ENCODE measurements around the gene SGO1.

The SGO1 gene

DNA sequence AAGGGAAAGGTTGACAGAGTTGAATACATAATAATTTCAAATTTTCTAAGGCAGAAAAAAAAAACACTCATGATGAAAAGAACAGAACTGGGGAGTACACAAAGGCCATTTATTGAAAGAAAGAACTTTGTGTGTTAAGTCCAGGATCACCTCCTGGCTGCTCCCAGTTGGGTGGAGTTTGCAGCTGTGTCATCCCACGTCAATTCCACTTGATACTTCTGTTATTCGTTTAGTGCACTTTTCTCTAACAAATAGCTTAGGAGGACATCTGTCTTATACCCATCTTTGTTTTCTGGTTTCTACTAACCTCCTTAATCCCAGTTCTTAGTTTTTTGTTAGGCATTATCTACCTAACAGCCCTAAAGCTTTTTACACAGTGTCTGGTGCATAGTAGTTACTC lies 44.7 kb downstream of the SGO1 start:
- DNase-seq (ENCODE audit: low read depth in 1 of 2, low spot score in 1 of 2): no peak
- H3K4me3 ChIP-seq (replicated peaks; ENCODE audit: insufficient read depth, low read length): no peak overlapping the region
- no peak overlapping the region for H3K27ac ChIP-seq (replicated peaks)

DNA sequence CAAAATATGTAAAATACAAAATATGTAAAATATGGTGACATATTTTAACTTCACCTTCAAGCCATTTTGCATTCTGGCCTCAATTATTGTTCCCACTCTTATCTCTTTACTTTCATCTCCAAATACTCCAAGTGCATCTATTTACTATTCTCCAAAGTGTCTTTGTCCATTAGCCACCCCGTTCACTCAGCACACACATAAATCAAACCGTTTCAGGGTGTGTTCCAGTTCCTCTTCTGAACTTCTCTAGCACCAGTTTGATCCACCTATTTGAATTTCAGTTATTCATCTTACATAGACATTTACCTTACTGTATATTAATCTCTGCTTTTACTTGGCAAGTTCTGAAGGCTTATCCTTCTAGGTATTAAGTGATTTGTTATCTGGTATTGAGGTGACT lies 45.1 kb downstream of the SGO1 start:
- DNase-seq (ENCODE audit: low read depth in 1 of 2, low spot score in 1 of 2): no peak
- TF ChIP-seq POLR2AphosphoS5 (IDR thresholded peaks at IDR 0.05; ENCODE audit: low read depth) (no peak), SPI1 (IDR thresholded peaks at IDR 0.05; ENCODE audit: borderline replicate concordance, low read depth) (peak; percentile 41; the same call in 1 of the 2 replicates), GABPA (IDR thresholded peaks at IDR 0.05; ENCODE audit: low read depth) (no peak)
- TF ChIP-seq, protein P1, sequence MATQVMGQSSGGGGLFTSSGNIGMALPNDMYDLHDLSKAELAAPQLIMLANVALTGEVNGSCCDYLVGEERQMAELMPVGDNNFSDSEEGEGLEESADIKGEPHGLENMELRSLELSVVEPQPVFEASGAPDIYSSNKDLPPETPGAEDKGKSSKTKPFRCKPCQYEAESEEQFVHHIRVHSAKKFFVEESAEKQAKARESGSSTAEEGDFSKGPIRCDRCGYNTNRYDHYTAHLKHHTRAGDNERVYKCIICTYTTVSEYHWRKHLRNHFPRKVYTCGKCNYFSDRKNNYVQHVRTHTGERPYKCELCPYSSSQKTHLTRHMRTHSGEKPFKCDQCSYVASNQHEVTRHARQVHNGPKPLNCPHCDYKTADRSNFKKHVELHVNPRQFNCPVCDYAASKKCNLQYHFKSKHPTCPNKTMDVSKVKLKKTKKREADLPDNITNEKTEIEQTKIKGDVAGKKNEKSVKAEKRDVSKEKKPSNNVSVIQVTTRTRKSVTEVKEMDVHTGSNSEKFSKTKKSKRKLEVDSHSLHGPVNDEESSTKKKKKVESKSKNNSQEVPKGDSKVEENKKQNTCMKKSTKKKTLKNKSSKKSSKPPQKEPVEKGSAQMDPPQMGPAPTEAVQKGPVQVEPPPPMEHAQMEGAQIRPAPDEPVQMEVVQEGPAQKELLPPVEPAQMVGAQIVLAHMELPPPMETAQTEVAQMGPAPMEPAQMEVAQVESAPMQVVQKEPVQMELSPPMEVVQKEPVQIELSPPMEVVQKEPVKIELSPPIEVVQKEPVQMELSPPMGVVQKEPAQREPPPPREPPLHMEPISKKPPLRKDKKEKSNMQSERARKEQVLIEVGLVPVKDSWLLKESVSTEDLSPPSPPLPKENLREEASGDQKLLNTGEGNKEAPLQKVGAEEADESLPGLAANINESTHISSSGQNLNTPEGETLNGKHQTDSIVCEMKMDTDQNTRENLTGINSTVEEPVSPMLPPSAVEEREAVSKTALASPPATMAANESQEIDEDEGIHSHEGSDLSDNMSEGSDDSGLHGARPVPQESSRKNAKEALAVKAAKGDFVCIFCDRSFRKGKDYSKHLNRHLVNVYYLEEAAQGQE (IDR thresholded peaks at IDR 0.05; ENCODE audit: insufficient replicate concordance, low read depth): no peak
- TF ChIP-seq, protein P2, sequence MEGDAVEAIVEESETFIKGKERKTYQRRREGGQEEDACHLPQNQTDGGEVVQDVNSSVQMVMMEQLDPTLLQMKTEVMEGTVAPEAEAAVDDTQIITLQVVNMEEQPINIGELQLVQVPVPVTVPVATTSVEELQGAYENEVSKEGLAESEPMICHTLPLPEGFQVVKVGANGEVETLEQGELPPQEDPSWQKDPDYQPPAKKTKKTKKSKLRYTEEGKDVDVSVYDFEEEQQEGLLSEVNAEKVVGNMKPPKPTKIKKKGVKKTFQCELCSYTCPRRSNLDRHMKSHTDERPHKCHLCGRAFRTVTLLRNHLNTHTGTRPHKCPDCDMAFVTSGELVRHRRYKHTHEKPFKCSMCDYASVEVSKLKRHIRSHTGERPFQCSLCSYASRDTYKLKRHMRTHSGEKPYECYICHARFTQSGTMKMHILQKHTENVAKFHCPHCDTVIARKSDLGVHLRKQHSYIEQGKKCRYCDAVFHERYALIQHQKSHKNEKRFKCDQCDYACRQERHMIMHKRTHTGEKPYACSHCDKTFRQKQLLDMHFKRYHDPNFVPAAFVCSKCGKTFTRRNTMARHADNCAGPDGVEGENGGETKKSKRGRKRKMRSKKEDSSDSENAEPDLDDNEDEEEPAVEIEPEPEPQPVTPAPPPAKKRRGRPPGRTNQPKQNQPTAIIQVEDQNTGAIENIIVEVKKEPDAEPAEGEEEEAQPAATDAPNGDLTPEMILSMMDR (IDR thresholded peaks at IDR 0.05; ENCODE audit: insufficient read depth, low read length): no peak
- Histone ChIP-seq H3K27ac (replicated peaks) (no peak overlapping the region), H3K27me3 (ENCODE audit: insufficient read depth, poor library complexity, severe bottlenecking) (no peaks in the 10 kb centered on the region), H3K4me3 (replicated peaks; ENCODE audit: insufficient read depth, low read length) (no peak overlapping the region)

More for the DNA sequence above, 44.7 kb downstream of the SGO1 start:
- TF ChIP-seq, protein P2 (IDR thresholded peaks at IDR 0.05; ENCODE audit: insufficient read depth, low read length): no peak
- TF ChIP-seq POLR2AphosphoS5 (IDR thresholded peaks at IDR 0.05; ENCODE audit: low read depth) (no peak), SPI1 (IDR thresholded peaks at IDR 0.05; ENCODE audit: borderline replicate concordance, low read depth) (no peak), GABPA (IDR thresholded peaks at IDR 0.05; ENCODE audit: low read depth) (no peak)
- TF ChIP-seq, protein P1 (IDR thresholded peaks at IDR 0.05; ENCODE audit: insufficient replicate concordance, low read depth): no peak
- no peaks in the 10 kb centered on the region for H3K27me3 ChIP-seq (ENCODE audit: insufficient read depth, poor library complexity, severe bottlenecking)

DNA sequence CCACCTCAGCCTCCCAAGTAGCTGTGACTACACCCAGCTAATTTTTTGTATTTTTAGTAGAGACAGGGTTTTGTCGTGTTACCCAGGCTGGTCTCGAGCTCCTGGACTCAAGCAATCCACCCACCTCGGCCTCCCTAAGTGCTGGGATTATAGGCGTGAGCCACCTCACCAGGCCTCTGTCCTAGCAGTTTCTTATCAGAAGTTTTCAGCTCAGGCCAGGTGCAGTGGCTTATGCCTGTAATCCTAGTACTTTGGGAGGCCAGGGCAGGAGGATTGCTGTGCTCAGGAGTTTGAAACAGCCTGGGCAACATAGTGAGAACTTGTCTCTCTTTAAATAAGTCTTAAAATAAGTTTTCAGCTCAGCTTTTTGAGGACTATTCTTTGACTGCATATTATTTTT lies 48.4 kb downstream of the SGO1 start:
- no peak for DNase-seq (ENCODE audit: low read depth in 1 of 2, low spot score in 1 of 2)
- Histone ChIP-seq H3K4me3 (replicated peaks; ENCODE audit: insufficient read depth, low read length) (no peak overlapping the region), H3K27ac (replicated peaks) (no peak overlapping the region), H3K27me3 (ENCODE audit: insufficient read depth, poor library complexity, severe bottlenecking) (no peaks in the 10 kb centered on the region)
- TF ChIP-seq, protein P2 (IDR thresholded peaks at IDR 0.05; ENCODE audit: insufficient read depth, low read length): no peak
- no peak for TF ChIP-seq POLR2AphosphoS5 (IDR thresholded peaks at IDR 0.05; ENCODE audit: low read depth)
- TF ChIP-seq, protein P1 (IDR thresholded peaks at IDR 0.05; ENCODE audit: insufficient replicate concordance, low read depth): no peak
- TF ChIP-seq GABPA (IDR thresholded peaks at IDR 0.05; ENCODE audit: low read depth): no peak
- TF ChIP-seq SPI1 (IDR thresholded peaks at IDR 0.05; ENCODE audit: borderline replicate concordance, low read depth): no peak

All from HL-60 (cell line).